Measurements from ENCODE around the gene ROM1. TPM values are rescaled to one million over a fixed set of nuclear protein-coding genes. Genes with fewer than 3 reads are reported as not detected.

ROM1 gene
- total and polyA plus RNA-seq, 2 donors (not counting 3 experiments of a cell fraction or from before 2014, with no cell fraction given), result 5.3 to 8.8 TPM

DNA sequence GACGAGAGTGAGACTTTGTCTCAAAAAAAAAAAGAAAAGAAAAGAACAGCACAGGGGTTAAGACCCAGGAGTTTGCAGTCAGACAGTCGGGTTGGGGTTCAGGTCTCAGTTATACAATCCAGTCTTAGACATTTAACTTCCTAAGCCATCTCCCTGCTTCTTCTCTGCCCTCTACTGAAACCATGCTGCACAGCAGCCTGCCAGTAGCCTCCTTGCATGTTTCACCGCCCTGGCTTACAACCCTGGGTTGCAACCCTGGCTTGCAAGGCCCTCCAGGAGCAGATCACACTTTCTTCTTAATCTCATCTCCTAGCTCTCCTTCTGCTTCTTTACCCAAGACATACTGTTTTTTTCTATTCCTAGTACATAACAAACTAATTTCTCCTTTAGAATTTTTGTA, 14.7 kb downstream of the ROM1 start:
- Histone ChIP-seq H3K9ac (replicated peaks; ENCODE audit: extremely low read depth, insufficient read depth, low read length) (no peak overlapping the region), H3K9me1 (replicated peaks; ENCODE audit: control insufficient read depth, extremely low read depth, insufficient read depth, low read length) (no peaks in the 10 kb centered on the region), H3K27ac (ENCODE audit: insufficient read depth, low read depth, low read length) (no peak overlapping the region), H2AFZ (ENCODE audit: low read depth, low read length) (no peak overlapping the region), H4K20me1 (replicated peaks; ENCODE audit: control insufficient read depth, extremely low read depth, insufficient read depth, low read length) (no peaks in the 10 kb centered on the region), H3K36me3 (ENCODE audit: control insufficient read depth in 2 of 2, extremely low read depth in 1 of 2, insufficient read depth in 2 of 2, low read length in 2 of 2) (peaks cover 34 to 60% of the 10 kb centered on the region in 2 experiments), H3K4me1 (ENCODE audit: control insufficient read depth, extremely low read depth, insufficient read depth, low read length) (no peaks in the 10 kb centered on the region), H3K4me2 (ENCODE audit: insufficient read depth, low read length) (no peak overlapping the region), H3K27me3 (ENCODE audit: control insufficient read depth in 2 of 2, insufficient read depth in 2 of 2, low read length in 2 of 2) (no peaks in the 10 kb centered on the region), H3K79me2 (ENCODE audit: control insufficient read depth, insufficient read depth, low read length) (no peaks in the 10 kb centered on the region), H3K4me3 (replicated peaks in 1 of 3; ENCODE audit: insufficient read depth in 1 of 3, low read depth in 1 of 3, low read length in 3 of 3) (no peak overlapping the region), H3K9me3 (replicated peaks; ENCODE audit: control insufficient read depth, insufficient read depth, low read length) (no peaks in the 10 kb centered on the region)
- ChIA-PET POLR2A (no interaction called here), CTCF (no interaction called here)
- TF ChIP-seq GATA2 (IDR thresholded peaks at IDR 0.05; ENCODE audit: insufficient read depth, insufficient read length, low read depth, low read length) (no peak), CTCF (IDR thresholded peaks at IDR 0.05; ENCODE audit: extremely low read depth in 1 of 2, insufficient read depth in 1 of 2, low read depth in 1 of 2, low read length in 2 of 2) (peak in 1 of 2 donors; percentile 12), POLR2AphosphoS5 (IDR thresholded peaks at IDR 0.05; ENCODE audit: insufficient read depth, low read depth, low read length) (no peak)
- BruUV-seq (replicated peaks), result no TSS peak
- no peak for DNase-seq (ENCODE audit: low read depth, low spot score)
- intact Hi-C loops (cut with micrococcal nuclease) (no loop called here), dilution Hi-C loops (cut with MboI; ENCODE audit: extremely low pct_ligation_motif_present, low sequenced_read_pairs) (no loop called here)
- FAIRE-seq, result no peak

- Histone ChIP-seq H3K4me1 (ENCODE audit: control insufficient read depth, extremely low read depth, insufficient read depth, low read length) (no peaks in the 10 kb centered on the region), H4K20me1 (replicated peaks; ENCODE audit: control insufficient read depth, extremely low read depth, insufficient read depth, low read length) (no peaks in the 10 kb centered on the region), H3K36me3 (ENCODE audit: control insufficient read depth in 2 of 2, extremely low read depth in 1 of 2, insufficient read depth in 2 of 2, low read length in 2 of 2) (peaks cover 40 to 59% of the 10 kb centered on the region in 2 experiments), H3K27me3 (ENCODE audit: control insufficient read depth in 2 of 2, insufficient read depth in 2 of 2, low read length in 2 of 2) (no peaks in the 10 kb centered on the region), H3K4me3 (replicated peaks in 1 of 3; ENCODE audit: insufficient read depth in 1 of 3, low read depth in 1 of 3, low read length in 3 of 3) (no peak overlapping the region), H3K9me1 (replicated peaks; ENCODE audit: control insufficient read depth, extremely low read depth, insufficient read depth, low read length) (no peaks in the 10 kb centered on the region), H3K27ac (ENCODE audit: insufficient read depth, low read depth, low read length) (no peak overlapping the region), H3K4me2 (ENCODE audit: insufficient read depth, low read length) (no peak overlapping the region), H3K9me3 (replicated peaks; ENCODE audit: control insufficient read depth, insufficient read depth, low read length) (no peaks in the 10 kb centered on the region), H3K9ac (replicated peaks; ENCODE audit: extremely low read depth, insufficient read depth, low read length) (no peak overlapping the region), H3K79me2 (ENCODE audit: control insufficient read depth, insufficient read depth, low read length) (no peaks in the 10 kb centered on the region), H2AFZ (ENCODE audit: low read depth, low read length) (no peak overlapping the region)
- no peak for TF ChIP-seq POLR2A (IDR thresholded peaks at IDR 0.05; ENCODE audit: low read depth, low read length)
- no peak for TF ChIP-seq POLR2AphosphoS5 (IDR thresholded peaks at IDR 0.05; ENCODE audit: insufficient read depth, low read depth, low read length)
- TF ChIP-seq FOS (IDR thresholded peaks at IDR 0.05; ENCODE audit: borderline replicate concordance, insufficient read depth, low read length), result no peak
- FAIRE-seq (no peak), DNase-seq (ENCODE audit: low read depth, low spot score) (no peak)
- ChIA-PET CTCF (no interaction called here), POLR2A (no interaction called here)
- TSS peak; percentile 1 for BruUV-seq (replicated peaks)
- intact Hi-C loops (cut with micrococcal nuclease) (no loop called here), dilution Hi-C loops (cut with MboI; ENCODE audit: extremely low pct_ligation_motif_present, low sequenced_read_pairs) (no loop called here)
Measured at GRCh38 chr11:62632492-62632891, 19.4 kb downstream of the ROM1 start.

All from endothelial cell of umbilical vein (primary cell).